ENCODE results near the gene ZMAT5. TPM values are rescaled to one million over a fixed set of nuclear protein-coding genes. Genes with fewer than 3 reads are reported as not detected.

The ZMAT5 gene
- total RNA-seq, 6 donors from 2014 or later, result 9.4 to 24.4 (median 22.4) TPM

DNA sequence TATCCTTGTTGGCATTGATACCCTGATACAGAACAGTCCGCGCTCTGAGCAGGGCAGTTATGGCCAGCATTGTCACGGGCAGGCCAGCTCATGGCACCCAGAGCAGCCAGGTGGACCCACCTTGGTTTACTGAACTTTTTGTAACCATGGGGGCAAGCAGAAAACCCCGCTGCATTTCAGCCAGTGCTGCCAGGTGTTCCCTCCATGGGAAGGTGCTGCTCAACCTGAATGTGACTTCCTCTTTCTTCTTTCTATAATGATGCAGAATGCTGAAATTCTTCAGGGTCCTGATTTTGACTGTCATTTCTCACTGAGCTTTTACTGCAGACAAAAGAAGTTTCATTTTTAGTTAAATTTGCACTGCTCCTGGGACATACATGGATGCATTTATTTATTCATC lies 82.6 kb downstream of the ZMAT5 start:
- Histone ChIP-seq H3K27me3 (no peaks in the 10 kb centered on the region), H3K27ac (no peak overlapping the region), H3K9me3 (no peaks in the 10 kb centered on the region), H3K4me3 (no peak overlapping the region), H3K36me3 (peaks cover 10 to 89% (median 52%) of the 10 kb centered on the region in 4 donors), H3K4me1 (no peaks in the 10 kb centered on the region)
- ATAC-seq (ENCODE audit: low FRiP score in 2 of 2) (no peak), DNase-seq (no peak)
- WGBS, 2 donors, result 95 to 97% methylated on average over 4 of the region's 4 CpGs
- TF ChIP-seq POLR2AphosphoS5 (IDR thresholded peaks at IDR 0.05) (no peak), EP300 (IDR thresholded peaks at IDR 0.05) (no peak), POLR2A (IDR thresholded peaks at IDR 0.05) (no peak)
- TF ChIP-seq, protein P1, sequence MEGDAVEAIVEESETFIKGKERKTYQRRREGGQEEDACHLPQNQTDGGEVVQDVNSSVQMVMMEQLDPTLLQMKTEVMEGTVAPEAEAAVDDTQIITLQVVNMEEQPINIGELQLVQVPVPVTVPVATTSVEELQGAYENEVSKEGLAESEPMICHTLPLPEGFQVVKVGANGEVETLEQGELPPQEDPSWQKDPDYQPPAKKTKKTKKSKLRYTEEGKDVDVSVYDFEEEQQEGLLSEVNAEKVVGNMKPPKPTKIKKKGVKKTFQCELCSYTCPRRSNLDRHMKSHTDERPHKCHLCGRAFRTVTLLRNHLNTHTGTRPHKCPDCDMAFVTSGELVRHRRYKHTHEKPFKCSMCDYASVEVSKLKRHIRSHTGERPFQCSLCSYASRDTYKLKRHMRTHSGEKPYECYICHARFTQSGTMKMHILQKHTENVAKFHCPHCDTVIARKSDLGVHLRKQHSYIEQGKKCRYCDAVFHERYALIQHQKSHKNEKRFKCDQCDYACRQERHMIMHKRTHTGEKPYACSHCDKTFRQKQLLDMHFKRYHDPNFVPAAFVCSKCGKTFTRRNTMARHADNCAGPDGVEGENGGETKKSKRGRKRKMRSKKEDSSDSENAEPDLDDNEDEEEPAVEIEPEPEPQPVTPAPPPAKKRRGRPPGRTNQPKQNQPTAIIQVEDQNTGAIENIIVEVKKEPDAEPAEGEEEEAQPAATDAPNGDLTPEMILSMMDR (IDR thresholded peaks at IDR 0.05), result no peak

DNA sequence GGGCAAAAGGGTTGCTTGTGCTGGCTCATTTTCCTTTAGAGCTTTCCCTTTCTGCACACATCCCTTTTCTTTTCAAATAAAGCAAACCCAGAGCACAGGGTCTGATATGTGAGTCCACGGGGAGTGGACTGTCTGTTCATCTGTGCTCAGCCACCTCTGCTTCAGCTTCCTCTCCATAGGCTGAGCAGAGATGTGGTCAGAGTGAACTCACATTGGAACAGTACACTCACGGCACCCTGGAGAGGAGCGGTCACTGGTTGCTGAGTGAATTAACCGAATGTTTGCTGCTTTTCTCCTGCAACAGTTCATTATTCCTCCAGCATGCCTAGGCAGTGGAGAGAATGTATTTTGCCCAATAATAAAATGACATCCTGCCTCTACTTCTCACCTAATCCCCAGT lies 83.3 kb downstream of the ZMAT5 start:
- H3K27ac ChIP-seq, result no peak overlapping the region

More for the DNA sequence above, 83.3 kb downstream of the ZMAT5 start:
- no peak for DNase-seq
- WGBS, 2 donors, result 89 to 91% methylated on average over 4 of the region's 4 CpGs
- TF ChIP-seq POLR2A (IDR thresholded peaks at IDR 0.05) (no peak), EP300 (IDR thresholded peaks at IDR 0.05) (no peak), POLR2AphosphoS5 (IDR thresholded peaks at IDR 0.05) (no peak)
- TF ChIP-seq, protein P1 (IDR thresholded peaks at IDR 0.05), result no peak
- H3K4me1 ChIP-seq, result no peaks in the 10 kb centered on the region
- H3K9me3 ChIP-seq, result no peaks in the 10 kb centered on the region
- H3K27me3 ChIP-seq, result no peaks in the 10 kb centered on the region
- no peak for ATAC-seq (ENCODE audit: low FRiP score in 2 of 2)
- no peak overlapping the region for H3K4me3 ChIP-seq
- H3K36me3 ChIP-seq, result peaks cover 16 to 96% (median 57%) of the 10 kb centered on the region in 4 donors

Small RNAs within 50 kb of the gene (small RNA-seq; reads per million reads assigned to genes)
- gene AC004882.2 (0 reads per million in 4 donors), gene RF00019 (0 reads per million in 4 donors)

Other genes with a start within 250 kb of the ZMAT5 start
- gene THOC5, start 213.2 kb downstream of the ZMAT5 start, total RNA-seq, result 100 to 1,000 TPM in 1 of 6 donors, 10 to 100 TPM in 5; 30.1 to 126 (median 57.4) TPM
- 10 to 100 TPM; 16.8 to 32.8 (median 21.8) TPM for gene NIPSNAP1, start 185.9 kb downstream of the ZMAT5 start, total RNA-seq
- gene NF2, start 163.4 kb downstream of the ZMAT5 start, total RNA-seq, result 10 to 100 TPM; 31.2 to 43.8 (median 41.3) TPM
- under 1 TPM in 2 of 6 donors, not detected in 4; 0.15 to 0.44 TPM for gene CABP7, start 47.0 kb downstream of the ZMAT5 start, total RNA-seq
- 100 to 1,000 TPM in 2 of 6 donors, 10 to 100 TPM in 4; 50.5 to 107 (median 78.2) TPM for gene UQCR10, start 362 bp upstream of the ZMAT5 start, total RNA-seq
- gene ASCC2, start 71.3 kb upstream of the ZMAT5 start, total RNA-seq, result 100 to 1,000 TPM in 1 of 6 donors, 10 to 100 TPM in 5; 42.3 to 129 (median 64.3) TPM
- 100 to 1,000 TPM in 2 of 6 donors, 10 to 100 TPM in 4; 50.3 to 117 (median 70.9) TPM for gene MTMR3, start 116.2 kb upstream of the ZMAT5 start, total RNA-seq